Stimulated activated CD4-positive, alpha-beta T cell treated with anti-CD3 and anti-CD28 coated beads, Interleukin-12 subunit alpha, Interleukin-12 subunit beta, amount 100 ng/mL, for 24 hours (primary cell): ENCODE measurements around the gene ECHS1.

Experiments used
- DNase-seq, 2 experiments: peaks; one replicate each; pipeline ENCODE4 v3.0.0-alpha.2; 2020; ENCODE audit warnings: low read depth in 2 of 2

ECHS1 gene

GRCh38 chr10:133358162-133358924 is 14.8 kb downstream of the ECHS1 start:
- no peak for DNase-seq

GRCh38 chr10:133357285-133358161 is 15.6 kb downstream of the ECHS1 start, which contains the start of gene FUOM:
FUOM (minus strand) TSS chr10:133358019; CDS start chr10:133358007, 12 bp downstream.
- DNase-seq = peak; percentile 56 to 64

- DNase-seq = no peak
Measured at GRCh38 chr10:133356549-133357284, 16.4 kb downstream of the ECHS1 start.

- DNase-seq = no peak
Measured at GRCh38 chr10:133355991-133356390, 17.2 kb downstream of the ECHS1 start.

GRCh38 chr10:133355266-133355665 is 17.9 kb downstream of the ECHS1 start:
- DNase-seq = no peak

GRCh38 chr10:133354672-133355240 is 18.4 kb downstream of the ECHS1 start:
- DNase-seq = no peak

- DNase-seq = no peak
Measured at GRCh38 chr10:133353988-133354605, 19.1 kb downstream of the ECHS1 start.

- DNase-seq = no peak
Measured at GRCh38 chr10:133353202-133353959, 19.8 kb downstream of the ECHS1 start.

GRCh38 chr10:133351408-133352318 is 21.5 kb downstream of the ECHS1 start:
- no peak for DNase-seq

- no peak for DNase-seq
Measured at GRCh38 chr10:133350950-133351329, 22.2 kb downstream of the ECHS1 start.

GRCh38 chr10:133350283-133350949 is 22.7 kb downstream of the ECHS1 start:
- no peak for DNase-seq

GRCh38 chr10:133349577-133350011 is 23.6 kb downstream of the ECHS1 start:
- no peak for DNase-seq

GRCh38 chr10:133349160-133349568 is 24.0 kb downstream of the ECHS1 start:
- DNase-seq = no peak

GRCh38 chr10:133347710-133348517 is 25.2 kb downstream of the ECHS1 start:
- DNase-seq = no peak

GRCh38 chr10:133346413-133346812 is 26.7 kb downstream of the ECHS1 start:
- DNase-seq = no peak

GRCh38 chr10:133344236-133344635 is 28.9 kb downstream of the ECHS1 start:
- no peak for DNase-seq

- no peak for DNase-seq
Measured at GRCh38 chr10:133343558-133343957, 29.6 kb downstream of the ECHS1 start.

GRCh38 chr10:133342942-133343341 is 30.2 kb downstream of the ECHS1 start:
- DNase-seq = no peak
